22Rv1 (cell line): Measurements from ENCODE around the gene IQSEC1.

Experiments
- CTCF ChIP-seq: fragments of 450-650 bp; IDR thresholded peaks from 2 replicates; pipeline ENCODE4 v1.5.1; 2017; ENCODE audit warnings: mild to moderate bottlenecking
- ZFX ChIP-seq: fragments of 450-650 bp; IDR thresholded peaks from 2 replicates; pipeline ENCODE4 v1.6.1; 2017; ENCODE audit warnings: antibody characterized with exemption, borderline replicate concordance

- TF ChIP-seq ZFX (no peak), CTCF (no peak)
These were observed 154.0 kb downstream of the IQSEC1 start for GRCh38 chr3:12919205-12919604.
